GM12864 (cell line): ENCODE results near the gene ANAPC16.
"Not testable (repeated sequence)": the region's sequence is repeated elsewhere in the genome, so short reads cannot be mapped to it uniquely, and the experiment has no call there.

ENCODE experiments used
- DNase-seq: peaks from one replicate; pipeline ENCODE4 v3.0.0-alpha.2; 2011; ENCODE audit warnings: low read depth
- H3K4me3 ChIP-seq: 2 replicates; pipeline ENCODE4 v1.5.1; 2011; ENCODE audit warnings: mild to moderate bottlenecking, low read depth, low read length, control low read depth
- CTCF ChIP-seq: IDR thresholded peaks from 2 replicates; pipeline ENCODE4 v1.5.1; 2011; ENCODE audit warnings: low read depth, mild to moderate bottlenecking, moderate library complexity, low read length, control low read depth, inconsistent platforms; ENCODE audit errors: missing control alignments

The ANAPC16 gene

GRCh38 chr10:72206511-72207229, 9.1 kb upstream of the ANAPC16 start:
- TF ChIP-seq CTCF: no peak
- no peak overlapping the region for H3K4me3 ChIP-seq
- no peak for DNase-seq

GRCh38 chr10:72208526-72208925, 7.3 kb upstream of the ANAPC16 start:
- H3K4me3 ChIP-seq, DNase-seq: not testable (repeated sequence)

GRCh38 chr10:72211381-72211780, 4.4 kb upstream of the ANAPC16 start:
- not testable (repeated sequence) for DNase-seq, H3K4me3 ChIP-seq

GRCh38 chr10:72211832-72212231, 4.0 kb upstream of the ANAPC16 start:
- H3K4me3 ChIP-seq, DNase-seq: not testable (repeated sequence)

- TF ChIP-seq CTCF: no peak
- no peak for DNase-seq
- peak overlapping the region; percentile 30; the same call in 1 of the 2 replicates for H3K4me3 ChIP-seq
Observed at GRCh38 chr10:72218325-72218724, 2.5 kb downstream of the ANAPC16 start.

GRCh38 chr10:72218726-72219125, 2.9 kb downstream of the ANAPC16 start:
- peak overlapping the region; percentile 30; the same call in 1 of the 2 replicates for H3K4me3 ChIP-seq
- DNase-seq: no peak
- TF ChIP-seq CTCF: no peak

- H3K4me3 ChIP-seq: peak overlapping the region; percentile 30; the same call in 1 of the 2 replicates
- TF ChIP-seq CTCF: no peak
- no peak for DNase-seq
Observed at GRCh38 chr10:72219235-72219814, 3.5 kb downstream of the ANAPC16 start.

- no peak for DNase-seq
- TF ChIP-seq CTCF: no peak
Observed at GRCh38 chr10:72220637-72221036, 4.8 kb downstream of the ANAPC16 start.

More at GRCh38 chr10:72220637-72221036, 4.8 kb downstream of the ANAPC16 start:
- H3K4me3 ChIP-seq: no peak overlapping the region
